Hematopoietic multipotent progenitor cell treated with erythropoietin and hydrocortisone succinate and interleukin-3 and kit ligand, for 4 days (in vitro differentiated cells): ENCODE results near the gene PTDSS2.

Experiments used
- DNase-seq: peaks from one replicate; pipeline ENCODE4 v3.0.0-alpha.2; 2015

PTDSS2 gene

DNA sequence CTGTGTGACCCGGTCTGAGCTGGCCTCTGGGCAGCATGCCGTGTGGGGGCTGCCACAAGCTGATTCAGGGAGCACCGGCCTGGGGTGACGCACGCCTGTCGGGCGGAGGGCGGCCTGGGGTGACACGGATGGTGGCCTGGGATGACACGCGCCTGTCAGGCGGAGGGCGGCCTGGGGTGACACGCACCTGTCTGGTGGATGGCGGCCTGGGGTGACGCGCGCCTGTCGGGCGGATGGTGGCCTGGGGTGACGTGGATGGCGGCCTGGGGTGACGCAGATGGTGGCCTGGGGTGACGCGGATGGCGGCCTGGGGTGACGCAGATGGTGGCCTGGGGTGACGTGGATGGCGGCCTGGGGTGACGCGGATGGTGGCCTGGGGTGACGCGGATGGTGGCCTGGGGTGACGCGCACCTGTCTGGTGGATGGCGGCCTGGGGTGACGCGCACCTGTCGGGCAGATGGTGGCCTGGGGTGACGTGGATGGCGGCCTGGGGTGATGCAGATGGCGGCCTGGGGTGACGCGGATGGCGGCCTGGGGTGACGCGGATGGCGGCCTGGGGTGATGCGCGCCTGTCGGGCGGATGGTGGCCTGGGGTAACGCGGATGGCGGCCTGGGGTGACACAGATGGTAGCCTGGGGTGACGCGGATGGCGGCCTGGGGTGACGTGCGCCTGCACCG lies 21.5 kb downstream of the PTDSS2 start:
- no peak for DNase-seq

GRCh38 chr11:472272-472671 lies 22.2 kb downstream of the PTDSS2 start:
- DNase-seq = no peak

- DNase-seq = no peak
Observed at GRCh38 chr11:472816-473215, 22.7 kb downstream of the PTDSS2 start.

GRCh38 chr11:473415-473814 lies 23.3 kb downstream of the PTDSS2 start:
- DNase-seq = no peak

GRCh38 chr11:473962-474785 lies 24.1 kb downstream of the PTDSS2 start:
- DNase-seq = no peak

GRCh38 chr11:474914-475506 lies 24.9 kb downstream of the PTDSS2 start:
- no peak for DNase-seq

GRCh38 chr11:475941-476340 lies 25.9 kb downstream of the PTDSS2 start:
- no peak for DNase-seq

DNA sequence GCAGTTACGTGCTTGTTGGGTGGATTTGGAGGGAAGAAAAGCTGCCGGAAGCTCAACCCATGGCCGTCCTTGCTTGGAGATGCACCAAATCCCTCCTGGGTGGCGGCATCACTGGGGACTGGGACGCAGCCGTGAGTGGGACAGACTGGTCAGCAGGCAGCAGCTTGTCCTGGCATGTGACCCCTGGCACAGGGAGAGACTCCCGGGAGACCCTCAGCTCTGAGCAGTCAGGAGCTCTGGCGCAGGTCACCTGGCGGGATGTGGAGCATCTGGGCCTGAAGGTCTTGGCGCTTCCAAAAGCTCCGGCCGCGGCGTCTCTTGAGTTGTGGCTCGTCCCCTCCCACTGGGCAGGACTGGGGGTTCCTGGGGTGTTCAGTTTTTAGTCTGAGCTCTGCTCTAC lies 26.3 kb downstream of the PTDSS2 start:
- DNase-seq = no peak

- DNase-seq = no peak
Observed at GRCh38 chr11:477052-477715, 27.1 kb downstream of the PTDSS2 start.

DNA sequence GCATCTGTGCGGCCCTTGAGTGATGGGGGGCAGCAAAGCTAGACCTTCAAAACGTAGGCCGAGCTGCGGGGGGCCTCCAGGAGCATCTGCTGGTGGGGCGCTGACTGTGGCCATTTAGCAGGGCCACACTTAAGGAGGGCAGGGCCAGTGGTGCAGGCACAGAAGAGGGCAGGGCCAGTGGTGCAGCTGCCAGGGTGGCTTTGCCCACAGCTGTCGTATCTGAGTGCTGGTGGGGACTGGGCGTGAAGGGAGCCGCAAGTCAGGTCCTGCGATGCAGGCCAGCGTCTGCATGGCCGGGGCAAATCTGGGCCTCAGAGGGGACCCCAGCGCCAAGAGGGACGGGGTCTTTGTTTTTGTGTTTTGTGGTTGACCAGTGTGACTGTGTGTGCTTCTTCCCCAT lies 29.2 kb downstream of the PTDSS2 start:
- DNase-seq = no peak

DNA sequence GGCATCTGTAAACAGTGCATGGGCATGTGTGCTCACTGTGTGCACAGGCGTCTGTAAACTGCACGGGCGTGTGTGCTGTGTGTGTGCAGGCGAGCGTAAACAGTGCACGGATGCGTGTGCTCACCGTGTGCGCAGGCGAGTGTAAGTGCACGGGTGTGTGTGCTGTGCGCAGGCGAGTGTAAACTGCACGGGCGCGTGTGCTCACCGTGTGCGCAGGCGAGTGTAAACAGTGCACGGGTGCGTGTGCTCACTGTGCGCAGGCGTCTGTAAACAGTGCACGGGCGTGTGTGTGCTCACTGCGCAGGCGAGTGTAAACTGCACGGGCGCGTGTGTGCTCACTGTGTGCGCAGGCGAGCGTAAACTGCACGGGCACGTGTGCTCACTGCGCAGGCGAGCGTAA lies 34.5 kb downstream of the PTDSS2 start:
- no peak for DNase-seq

- no peak for DNase-seq
Observed at GRCh38 chr11:486189-486588, 36.1 kb downstream of the PTDSS2 start.

DNA sequence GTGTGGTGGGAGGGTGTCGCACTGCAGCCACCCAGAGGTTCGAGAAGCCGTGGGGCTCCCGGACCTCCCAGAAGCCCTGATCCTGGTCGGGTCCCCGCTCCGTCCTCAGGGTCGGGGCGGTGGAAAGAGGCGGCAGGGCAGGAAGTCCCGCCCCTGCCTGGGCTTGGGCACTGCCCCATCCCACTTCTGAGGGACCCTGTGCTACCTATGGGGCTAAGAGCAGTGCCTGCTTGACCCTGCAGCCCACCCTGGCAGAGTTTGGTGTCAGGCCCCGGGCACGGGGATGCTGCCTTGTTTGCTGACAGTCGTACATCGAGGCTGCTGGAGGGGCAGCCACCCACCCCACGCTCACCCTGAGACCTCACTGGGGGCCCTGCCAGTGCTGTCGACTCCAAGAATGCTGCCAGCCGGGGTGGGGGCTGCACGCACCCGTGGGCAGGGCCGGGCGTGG lies 37.5 kb downstream of the PTDSS2 start:
- DNase-seq = no peak

DNA sequence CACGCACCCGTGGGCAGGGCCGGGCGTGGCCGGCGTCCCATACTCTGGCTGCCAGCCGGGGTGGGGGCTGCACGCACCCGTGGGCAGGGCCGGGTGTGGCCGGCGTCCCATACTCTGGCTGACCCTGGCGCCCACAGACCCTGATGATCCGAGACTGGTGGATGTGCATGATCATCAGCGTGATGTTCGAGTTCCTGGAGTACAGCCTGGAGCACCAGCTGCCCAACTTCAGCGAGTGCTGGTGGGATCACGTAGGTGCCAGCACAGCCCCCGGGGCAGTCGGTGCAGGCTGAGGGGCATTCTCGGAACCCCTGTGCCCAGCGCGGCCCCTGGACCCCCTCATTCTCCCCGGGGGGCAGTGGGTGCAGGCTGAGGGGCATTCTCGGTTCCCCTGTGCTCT lies 38.0 kb downstream of the PTDSS2 start:
- DNase-seq = no peak

GRCh38 chr11:488579-488978 lies 38.5 kb downstream of the PTDSS2 start:
- no peak for DNase-seq

DNA sequence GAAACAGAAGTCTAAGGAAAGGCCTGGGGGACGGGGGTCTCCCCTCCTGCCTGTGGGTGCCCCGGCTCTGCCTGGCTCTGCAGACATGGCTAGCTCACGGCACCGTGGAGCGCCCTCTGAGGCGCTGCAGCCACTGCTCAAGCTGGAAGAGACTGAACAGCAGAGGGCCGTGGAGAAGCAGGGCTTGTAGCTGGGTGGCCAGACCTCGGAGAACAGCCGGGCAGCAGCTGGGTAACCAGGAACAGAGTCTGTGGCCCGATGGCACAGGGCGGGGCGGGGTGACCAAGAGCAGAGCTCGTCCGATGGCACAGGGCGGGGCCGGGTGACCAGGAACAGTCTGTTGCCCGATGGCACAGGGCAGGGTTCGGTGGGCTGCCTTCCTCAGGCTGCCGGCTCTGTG lies 38.9 kb downstream of the PTDSS2 start:
- no peak for DNase-seq

DNA sequence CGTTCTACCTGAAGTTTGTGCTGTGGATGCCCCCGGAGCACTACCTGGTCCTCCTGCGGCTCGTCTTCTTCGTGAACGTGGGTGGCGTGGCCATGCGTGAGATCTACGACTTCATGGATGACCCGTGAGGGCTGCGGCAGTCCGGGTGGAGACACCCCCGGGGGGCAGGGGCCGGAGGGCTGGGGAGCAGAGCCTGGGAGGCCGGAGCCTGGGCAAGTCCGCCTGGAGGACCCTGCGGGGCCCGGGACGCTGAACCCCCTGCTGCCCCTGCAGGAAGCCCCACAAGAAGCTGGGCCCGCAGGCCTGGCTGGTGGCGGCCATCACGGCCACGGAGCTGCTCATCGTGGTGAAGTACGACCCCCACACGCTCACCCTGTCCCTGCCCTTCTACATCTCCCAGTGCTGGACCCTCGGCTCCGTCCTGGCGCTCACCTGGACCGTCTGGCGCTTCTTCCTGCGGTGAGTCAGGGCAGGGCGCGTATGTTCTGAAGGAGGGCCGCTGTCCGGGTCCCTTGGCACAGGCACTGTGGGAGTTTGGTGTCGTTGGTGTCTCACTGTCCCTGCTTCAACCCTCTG lies 39.6 kb downstream of the PTDSS2 start:
- DNase-seq = no peak

- no peak for DNase-seq
Observed at GRCh38 chr11:490186-490929, 40.3 kb downstream of the PTDSS2 start.

DNA sequence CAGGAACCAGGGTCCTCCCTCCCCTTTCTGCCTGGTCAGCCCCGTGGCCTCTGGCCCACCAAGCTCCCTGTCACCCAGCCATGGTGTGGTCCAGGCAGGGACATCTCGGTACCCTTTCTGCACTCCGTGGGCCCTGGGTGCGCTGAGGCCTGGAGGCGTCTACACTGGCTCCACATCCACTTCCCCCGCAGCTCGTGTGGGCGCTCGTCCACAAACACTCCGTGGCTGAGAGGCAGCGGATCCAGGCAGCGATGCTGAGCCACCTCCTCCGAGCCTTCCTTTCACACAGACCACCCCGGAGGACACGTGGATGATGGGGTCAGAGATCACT lies 40.8 kb downstream of the PTDSS2 start:
- no peak for DNase-seq

- DNase-seq = no peak
Observed at GRCh38 chr11:491358-491757, 41.3 kb downstream of the PTDSS2 start.

GRCh38 chr11:492427-493226 lies 42.5 kb downstream of the PTDSS2 start:
- DNase-seq = no peak
